Stimulated activated CD4-positive, alpha-beta T cell treated with anti-CD3 and anti-CD28 coated beads, Interleukin-2, amount 100 ng/mL, for 24 hours (primary cell): ENCODE measurements around the gene SIX3.

Source experiments
- DNase-seq, 2 donors: peaks; one replicate each; pipeline ENCODE4 v3.0.0-alpha.2; 2020

The SIX3 gene

DNA sequence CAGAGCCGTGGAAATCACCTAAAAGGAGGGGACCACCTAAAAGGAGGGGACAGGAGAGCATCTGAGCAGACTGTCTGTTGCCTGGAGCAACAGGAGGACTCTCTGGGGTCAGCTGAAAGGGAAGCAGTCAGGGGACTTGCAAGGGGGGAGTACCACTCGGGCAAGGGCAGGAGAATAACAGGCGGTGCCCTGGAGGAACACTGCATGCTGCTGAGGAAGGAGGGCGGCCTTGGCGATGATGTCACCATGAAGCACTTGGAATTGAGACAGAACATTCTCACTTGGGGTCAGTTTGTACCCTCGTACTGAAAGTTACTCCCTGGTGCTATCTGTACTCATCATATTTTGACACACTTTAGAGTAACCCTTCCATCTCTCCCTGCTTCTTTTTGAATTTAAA lies 18.4 kb downstream of the SIX3 start:
- no peak for DNase-seq

DNA sequence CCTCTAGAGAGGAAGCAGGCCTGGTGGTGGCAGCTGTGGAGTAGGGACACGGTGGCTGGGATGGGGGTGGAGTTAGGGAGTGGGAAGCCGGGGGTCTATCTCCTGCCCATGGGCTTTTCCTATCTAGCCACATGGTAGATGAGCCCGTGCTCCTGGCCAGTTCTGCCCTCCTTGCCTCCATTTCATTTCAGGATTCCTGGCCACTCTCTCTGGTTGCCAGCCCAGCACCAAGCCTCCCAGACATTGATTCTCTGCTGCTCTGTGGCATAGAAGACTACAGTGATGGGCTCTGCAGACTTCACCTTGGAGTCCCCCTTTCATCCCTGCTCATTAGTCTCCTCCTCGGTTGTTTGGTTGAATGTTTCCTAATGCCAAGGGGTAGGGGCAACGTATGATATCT lies 19.4 kb downstream of the SIX3 start:
- DNase-seq: no peak

DNA sequence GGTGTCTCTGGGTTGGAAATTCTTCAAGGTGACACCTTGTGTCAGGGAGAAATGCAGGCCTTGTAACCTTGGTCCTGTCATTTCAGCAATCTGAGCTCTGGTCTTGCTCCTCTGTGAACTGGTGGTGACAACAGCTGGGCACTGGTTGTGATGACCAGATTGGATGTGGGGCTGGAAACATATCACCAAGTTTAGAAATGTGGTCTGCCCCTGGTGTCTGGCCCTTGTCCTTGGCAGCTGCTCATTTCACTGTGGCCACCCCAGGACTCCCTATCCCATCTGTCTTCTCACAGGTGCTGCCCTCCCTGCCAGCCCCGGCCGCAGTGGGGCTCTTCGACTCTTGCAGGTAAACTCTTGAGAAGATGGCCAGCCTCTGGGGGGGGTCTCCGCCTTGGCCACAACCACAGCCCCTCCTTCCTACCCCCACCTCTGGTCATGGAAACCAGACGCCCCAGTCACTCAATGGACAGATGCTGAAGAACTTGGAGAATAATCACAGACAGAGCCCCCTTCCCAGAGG lies 20.7 kb downstream of the SIX3 start:
- no peak for DNase-seq

- DNase-seq: no peak
Observed at GRCh38 chr2:44964752-44965236, 23.3 kb downstream of the SIX3 start.

GRCh38 chr2:44965684-44966083 lies 24.2 kb downstream of the SIX3 start:
- no peak for DNase-seq

GRCh38 chr2:44967056-44967455 lies 25.6 kb downstream of the SIX3 start:
- no peak for DNase-seq

DNA sequence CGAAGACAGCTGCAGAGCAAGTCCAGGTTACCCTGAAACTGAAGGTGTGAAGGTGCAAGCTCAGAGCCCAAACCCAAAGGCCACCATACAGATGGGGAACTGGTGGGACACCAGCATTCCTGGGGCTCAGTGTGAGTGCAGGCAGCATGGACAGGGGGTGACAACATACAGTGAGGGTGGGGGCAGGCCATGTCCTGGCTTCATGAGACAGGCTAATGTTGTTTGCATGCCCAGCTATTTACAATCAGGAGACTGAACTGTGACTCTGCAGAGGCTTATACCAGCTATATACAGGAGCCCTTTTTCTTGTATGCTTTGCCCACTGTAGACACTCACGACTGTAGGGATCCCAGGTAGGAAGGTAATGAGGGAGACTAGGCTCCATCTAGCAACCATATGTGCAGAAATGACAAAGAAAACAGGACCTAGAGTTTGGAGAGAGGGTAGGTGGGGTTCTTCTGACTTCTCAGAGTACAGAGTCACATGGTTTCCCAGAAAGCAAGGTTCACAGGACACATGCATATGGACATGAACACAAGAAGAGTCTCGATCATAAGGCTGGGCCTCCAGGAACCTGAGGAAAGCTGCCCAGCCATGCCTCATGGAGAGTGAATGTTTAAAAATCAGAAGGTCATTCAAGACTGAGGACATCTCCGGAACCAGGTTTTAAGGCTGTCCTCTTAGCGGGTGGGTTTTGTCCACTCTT lies 26.4 kb downstream of the SIX3 start:
- DNase-seq: no peak

DNA sequence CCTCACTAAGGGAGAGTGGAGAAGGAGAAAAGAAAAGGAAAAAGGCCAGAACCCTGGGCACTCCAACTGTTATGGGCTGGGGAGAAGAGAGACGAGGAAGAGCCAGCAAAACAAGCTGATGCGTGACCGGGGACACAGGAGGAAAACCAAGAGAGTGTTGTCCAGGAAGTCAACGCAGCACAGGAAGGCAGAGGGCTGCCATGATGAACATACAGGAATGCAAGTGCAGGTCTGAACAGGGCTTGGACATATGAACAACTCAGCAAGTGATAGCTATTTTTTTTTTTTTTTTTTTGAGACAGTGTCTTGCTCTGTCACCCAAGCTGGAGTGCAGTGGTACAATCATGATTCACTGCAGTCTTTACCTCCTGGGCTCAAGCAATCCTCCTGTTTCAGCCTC lies 28.4 kb downstream of the SIX3 start:
- DNase-seq: no peak

DNA sequence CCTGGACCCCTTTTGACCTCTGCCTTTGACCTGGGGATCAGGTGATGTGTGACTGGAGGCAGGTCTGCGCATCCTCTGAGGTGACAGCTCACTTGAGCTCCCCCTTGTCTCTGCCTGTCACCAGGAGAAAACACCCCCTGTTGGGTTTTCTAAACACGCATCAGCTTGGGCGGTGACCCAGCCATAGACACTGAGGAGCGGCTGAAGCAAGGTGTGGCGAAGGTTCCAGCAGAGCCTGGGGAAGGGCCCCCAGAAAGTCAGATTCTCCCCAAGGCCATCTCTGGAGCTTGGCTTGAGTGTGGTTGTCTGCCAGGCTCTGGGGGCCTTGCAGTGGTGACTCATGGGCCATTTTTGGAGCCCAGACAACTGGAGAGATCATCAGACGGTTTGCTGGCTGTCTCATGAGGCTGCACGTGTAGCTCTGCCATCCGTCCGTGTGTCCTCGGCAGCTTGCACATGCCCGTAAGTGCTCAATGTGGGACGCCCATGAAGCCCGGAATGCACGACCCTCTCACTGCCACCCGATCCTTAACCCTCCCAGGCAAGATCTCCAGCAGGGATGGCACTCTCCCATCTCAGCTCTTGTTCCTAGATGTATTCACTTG lies 29.4 kb downstream of the SIX3 start:
- no peak for DNase-seq

DNA sequence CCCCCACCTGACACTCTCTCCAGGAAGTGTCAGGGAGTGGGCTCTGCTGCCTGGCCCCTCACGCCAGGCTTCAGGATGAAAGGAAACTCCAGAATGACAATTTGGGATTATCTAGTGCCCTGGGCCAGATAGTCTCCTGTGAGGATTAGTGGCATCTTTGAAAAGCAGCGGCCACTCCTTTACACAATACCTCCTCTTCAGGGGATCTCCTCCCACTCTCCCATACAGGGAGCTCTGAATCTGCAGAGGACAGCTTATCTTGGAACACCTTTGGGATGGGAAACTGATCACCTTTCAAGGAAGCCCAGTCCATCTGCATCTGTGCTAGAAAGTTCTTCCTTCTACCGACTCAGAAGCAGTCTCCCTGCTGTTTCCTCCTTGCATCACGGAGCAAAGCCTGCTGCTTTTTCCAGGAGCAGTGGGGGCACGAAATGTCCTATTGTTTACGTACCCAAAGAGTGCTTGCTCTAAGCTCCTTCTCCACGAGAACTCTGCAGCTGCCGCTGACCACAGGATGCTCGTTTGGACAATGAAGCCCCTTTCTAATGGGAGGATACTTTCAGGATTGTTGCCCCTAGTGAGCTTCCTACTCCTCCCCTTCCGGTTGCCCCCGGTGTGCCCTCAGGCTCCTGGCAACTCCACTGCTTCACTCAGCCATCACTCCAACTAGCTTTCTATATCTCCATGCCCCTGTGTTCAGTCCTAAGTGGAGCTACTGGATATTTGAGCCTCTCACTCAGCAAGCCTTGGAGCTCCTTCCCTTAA lies 31.5 kb downstream of the SIX3 start:
- DNase-seq: no peak

GRCh38 chr2:44974064-44974715 lies 32.7 kb downstream of the SIX3 start:
- DNase-seq: no peak

- no peak for DNase-seq
Observed at GRCh38 chr2:44975571-44976450, 34.3 kb downstream of the SIX3 start.

GRCh38 chr2:44979581-44979980 lies 38.1 kb downstream of the SIX3 start:
- no peak for DNase-seq

DNA sequence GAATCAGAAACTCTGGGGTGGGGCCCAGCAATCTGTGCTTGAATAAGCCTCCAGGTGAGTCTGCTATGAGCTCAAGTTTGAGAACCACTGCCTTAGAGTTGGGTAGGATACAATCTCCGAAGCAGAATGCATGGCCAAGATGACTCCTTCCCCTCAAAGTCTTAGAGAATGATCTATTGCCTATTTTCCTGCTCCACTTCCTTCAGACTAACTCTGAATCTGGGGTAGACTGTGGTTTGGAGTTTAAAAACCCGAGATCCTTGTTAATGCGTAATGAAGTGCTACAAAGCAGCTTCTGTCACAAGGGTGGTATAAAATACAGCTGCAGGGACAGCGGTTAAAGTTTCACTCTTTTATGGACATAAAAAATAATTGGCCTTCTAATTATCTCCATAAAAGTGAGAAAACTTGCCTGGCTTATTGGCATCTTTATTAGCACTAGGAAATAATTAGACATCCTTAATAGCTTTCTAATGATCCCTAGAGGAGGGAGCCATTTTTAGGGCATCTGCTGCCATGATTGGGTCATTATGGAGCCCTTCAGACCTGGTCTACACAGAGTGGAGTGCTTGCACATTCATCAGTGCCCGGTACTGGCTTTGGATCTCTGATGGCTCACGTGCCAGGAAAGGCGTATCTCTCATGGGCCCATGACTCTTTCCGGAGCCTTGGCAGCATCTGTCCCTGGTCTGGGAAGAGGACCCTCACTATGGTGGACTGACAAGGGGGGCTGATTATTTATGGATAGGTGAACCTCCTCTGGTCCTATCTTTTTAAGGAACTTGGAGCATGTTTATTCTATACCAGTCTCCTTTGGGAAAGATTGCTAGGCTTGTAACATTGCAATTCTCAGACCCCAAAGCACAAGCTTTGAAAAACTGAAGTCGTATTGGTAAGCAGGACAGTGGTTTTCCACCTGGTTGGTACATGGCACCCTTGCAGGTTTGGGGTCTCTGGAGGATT lies 39.5 kb downstream of the SIX3 start:
- no peak for DNase-seq

DNA sequence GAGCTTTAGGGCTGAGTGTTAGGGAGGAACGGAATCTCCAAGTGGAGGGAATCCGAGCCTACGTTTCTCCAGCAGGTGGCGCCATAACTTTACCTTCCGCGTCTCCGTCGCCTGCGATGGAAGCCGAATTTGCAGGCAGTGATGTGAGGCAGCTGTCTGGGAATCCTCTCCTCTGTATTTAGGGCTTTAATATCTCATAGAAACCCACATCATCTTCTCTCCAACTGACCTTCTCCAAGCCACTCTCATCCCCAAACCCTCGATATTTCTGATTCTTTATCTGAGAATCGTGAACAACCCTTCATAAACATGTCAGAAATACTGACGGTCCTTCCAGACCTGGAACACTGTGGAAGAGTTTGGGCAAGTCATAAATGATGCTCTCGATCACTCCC lies 40.2 kb downstream of the SIX3 start:
- peak; percentile 77 to 80 for DNase-seq

DNA sequence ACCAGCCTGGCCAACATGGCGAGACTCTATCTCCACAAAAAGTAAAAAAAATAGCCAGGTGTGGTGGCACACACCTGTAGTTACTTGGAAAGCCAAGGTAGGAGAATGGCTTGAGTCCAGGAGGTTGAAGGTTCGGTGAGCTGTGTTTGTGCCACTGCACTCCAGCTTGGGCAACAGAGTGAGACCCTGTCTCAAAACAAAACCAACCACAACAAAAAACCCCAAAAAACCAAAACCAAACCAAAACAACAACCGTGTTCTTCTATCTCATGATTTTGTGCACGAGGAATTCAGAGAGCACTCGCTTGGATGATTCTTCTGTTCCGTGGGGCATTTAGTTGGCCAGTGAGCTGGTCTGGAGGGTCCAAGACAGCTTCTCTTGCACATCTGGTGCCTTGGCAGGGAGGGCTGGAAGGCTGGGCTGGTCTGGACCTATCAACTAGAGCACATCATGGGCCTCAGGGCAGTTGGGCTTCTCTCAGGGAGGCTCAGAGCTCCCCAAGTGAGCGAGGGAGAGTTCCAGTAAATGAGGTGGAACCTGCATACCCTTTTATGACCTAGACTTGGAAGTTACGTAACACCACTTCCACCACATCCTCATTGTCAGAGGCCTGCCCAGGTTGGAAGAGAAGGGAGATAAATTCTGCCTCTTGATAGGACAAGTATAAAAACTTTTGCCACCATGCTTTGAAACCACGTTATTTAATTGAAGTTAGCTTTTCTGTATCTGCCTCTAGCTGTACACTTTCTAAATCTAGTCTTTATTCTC lies 42.5 kb downstream of the SIX3 start:
- DNase-seq: no peak

DNA sequence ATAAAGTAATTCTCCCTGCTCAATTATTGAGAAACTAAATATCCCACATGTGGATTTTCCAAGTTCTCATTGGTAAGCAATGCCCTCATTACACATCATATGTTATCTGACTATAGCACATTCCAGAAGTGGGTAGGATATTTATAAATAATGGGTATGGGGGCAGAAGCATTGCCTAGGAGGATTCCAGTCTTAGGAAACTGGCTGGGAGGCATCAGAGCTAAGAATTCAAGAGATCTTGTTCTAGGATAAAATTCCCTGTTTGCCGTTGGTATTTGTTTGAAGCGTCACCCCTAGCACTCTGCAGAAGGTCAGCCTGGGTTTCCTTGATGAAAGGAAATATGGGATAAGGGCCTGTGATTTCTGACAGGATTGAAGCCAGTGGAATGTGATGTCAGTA lies 47.7 kb downstream of the SIX3 start:
- DNase-seq: no peak

DNA sequence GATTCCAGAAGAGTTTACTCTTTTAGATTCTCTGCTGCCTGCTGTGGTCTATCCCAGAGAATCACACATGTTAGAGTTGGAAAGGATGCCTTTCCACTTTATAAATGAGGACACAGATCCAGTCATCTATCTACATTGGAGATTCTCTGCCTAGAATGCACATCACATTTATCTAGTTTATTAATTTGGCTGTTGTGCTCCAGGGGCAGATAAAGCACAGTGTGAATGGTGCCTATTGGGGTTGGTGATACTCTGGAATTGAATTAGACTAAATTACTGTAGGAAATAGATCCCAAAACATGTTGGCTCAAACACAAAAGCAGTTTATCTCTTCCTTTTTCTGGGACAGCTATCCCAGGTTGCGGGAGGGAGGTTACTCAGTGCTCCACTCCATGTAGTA lies 52.9 kb downstream of the SIX3 start:
- DNase-seq: no peak
